Embryonic facial prominence (tissue), 1 donor: ENCODE measurements around the gene RNF144B.

Experiments
- DNase-seq: peaks from one replicate; pipeline ENCODE4 v3.0.0-alpha.2; 2016; ENCODE audit errors: extremely low spot score

Gene RNF144B

DNA sequence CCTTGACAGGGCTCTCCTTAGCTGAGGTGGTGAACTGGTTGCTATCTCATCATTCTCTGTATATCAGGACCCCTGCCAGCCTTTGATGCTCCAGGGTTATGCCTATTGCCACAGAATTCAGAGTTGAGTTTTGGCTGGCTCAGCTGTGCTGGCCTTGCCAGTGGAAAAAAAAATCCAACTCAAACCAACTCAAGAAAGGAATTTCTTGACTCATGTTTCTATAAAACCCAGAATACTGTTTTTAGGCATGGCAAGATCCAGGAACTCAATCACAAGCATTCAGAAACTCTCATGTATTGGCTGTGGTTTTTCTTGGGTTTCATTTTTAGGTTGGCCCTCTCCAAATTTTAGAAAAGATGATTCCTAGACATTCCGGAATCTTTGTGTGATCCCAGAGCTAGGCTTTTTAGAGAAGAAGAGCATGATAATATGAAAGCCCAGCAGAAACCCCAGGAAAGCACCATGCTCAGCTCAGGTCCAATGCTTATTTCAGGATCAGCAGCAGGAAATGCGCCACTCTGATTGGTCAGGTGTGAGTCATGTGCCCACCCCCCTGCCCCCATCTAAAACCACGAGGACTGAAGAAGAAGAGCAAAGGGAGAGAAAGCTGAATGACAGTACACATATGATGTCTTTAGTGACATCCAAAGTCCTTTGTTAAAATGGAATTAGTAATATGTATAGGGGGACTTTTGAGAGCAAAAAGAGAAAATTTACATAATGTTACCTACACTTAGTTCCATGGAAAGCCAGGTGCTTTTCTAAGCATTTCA lies 122.9 kb downstream of the RNF144B start:
- no peak for DNase-seq

DNA sequence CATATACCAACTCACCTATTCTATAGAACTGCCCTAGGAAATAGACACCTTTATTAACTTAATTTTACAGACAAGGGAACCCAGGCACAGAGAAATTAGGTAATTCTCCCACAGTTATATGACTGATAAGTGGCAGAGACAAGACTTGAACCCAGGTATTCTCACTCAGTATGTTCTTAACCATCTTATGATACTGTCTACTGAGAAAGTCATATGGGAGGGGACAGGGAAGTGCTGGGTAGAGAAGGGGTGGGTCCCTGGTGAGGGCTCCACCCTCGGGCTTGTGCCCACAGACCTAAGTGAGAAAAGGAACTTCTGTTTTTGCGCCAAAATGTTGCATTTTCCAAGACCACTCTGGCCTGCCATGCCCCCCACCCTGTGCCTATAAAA lies 123.5 kb downstream of the RNF144B start:
- no peak for DNase-seq

DNA sequence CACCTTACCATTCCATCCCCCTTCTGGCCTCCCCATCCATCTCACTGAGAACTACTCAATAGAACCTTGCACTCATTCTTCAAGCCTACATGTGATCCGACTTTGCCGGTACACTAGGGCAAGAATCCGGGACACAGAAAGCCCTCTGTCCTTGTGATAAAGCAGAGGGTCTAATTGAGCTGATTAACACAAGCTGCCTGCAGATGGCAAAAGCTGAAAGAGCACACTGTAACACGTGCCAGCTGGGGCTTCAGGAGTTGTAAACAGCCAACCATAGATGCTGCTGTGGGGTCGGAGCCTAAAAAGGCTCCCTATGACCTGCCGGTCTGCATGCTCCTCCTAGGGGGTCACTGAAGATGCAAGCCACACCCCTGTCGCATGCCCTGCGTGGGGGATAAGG lies 124.1 kb downstream of the RNF144B start:
- no peak for DNase-seq

DNA sequence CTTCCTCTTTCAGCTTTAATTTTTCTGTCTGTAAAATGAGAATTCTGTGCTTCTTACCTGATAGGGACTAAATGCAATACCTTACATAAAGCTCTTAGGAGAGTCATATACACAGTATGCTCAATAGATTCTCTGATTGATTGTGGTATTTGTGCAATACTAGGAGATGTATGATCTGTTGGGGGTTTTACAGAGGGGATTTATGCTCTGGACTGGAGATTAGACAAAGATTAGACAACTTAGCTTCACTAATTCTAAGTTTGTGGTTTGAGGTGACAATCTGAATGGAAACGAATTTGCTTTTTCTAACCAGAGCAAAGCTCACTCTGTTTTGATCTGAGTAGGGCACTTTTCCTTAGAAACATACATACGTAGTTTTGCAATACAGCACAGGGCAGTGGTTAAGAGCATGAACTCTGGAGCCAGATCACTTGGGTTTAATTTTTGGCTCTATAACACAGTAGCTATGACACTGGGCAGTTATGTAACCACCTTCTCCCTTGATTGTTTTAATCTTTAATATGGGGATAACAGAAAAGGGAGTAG lies 126.2 kb downstream of the RNF144B start:
- DNase-seq, result no peak

DNA sequence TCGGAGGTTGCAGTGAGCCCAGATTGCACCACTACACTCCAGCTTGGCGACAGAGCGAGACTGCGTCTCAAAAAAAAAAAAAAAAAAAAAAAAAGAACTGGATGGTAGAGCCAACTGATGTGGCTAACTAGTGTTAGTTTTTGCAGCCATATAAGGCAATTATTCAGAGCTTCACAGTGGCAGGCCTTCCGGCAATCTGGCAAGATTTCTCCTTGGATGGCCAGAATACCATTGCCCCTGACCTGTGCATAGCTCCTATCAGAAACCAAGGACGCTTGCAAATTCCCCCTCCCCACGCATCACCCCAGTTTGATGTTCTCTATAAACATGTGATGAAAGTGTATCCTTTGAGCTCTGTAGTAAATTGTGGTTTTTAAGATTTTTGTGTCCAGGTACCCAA lies 127.0 kb downstream of the RNF144B start:
- no peak for DNase-seq

DNA sequence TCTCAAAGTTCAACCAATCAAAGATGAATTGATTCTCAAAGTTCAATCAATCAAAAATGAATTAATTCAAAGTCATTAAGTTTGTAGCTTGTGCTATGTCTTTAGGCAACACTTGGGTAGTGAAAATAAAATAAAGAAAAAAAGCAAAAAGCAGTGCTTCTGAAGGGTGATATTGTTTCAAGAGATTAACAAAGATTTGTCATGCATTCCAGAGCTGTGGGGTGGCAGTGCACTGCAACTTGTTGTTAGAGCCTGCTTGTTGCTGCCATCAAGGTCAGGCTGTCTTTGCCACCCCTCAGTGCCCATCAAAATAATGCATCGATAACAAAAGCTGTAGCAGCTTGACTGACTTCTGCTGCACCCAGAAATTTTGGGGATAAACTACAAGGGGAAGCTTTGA lies 128.6 kb downstream of the RNF144B start:
- no peak for DNase-seq
